ENCODE measurements around the gene NFIC.
"Not testable (repeated sequence)": the region's sequence is repeated elsewhere in the genome, so short reads cannot be mapped to it uniquely, and the experiment has no call there.

NFIC gene

DNA sequence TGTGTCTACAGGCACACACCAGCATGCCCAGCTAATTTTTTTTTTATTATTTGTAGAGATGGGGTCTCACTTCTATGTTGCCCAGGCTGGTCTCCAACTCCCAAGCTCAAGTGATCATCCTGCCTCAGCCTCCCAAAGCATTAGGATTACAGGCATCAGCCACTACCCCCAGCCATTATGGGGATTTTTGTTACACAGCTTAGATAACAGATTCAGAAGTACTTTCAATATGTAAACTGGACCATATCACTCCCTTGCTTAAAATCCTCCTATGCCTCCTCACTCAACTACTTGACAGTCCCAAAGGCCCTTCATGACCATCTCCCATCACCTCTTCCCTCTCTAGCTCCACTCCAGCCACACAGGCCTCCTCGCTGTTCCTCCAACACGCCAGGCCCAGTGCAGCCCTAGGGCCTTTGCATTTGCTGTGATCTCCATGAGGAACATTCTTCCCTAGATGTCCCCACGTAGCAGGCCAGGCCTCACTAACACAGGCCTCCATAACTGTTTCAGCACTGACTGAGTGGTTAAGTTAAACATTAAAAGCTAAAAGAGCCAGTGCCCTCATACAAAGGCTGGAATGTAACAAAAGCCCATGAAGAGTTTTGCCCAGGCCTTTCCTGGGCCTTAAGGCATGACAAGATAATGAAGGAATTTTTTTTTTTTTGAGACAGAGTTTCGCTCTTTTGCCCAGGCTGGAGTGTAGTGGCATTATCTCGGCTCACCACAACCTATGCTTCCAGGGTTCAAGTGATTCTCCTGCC is 131.6 kb downstream of the NFIC start:
- DNase-seq, result no peak

DNA sequence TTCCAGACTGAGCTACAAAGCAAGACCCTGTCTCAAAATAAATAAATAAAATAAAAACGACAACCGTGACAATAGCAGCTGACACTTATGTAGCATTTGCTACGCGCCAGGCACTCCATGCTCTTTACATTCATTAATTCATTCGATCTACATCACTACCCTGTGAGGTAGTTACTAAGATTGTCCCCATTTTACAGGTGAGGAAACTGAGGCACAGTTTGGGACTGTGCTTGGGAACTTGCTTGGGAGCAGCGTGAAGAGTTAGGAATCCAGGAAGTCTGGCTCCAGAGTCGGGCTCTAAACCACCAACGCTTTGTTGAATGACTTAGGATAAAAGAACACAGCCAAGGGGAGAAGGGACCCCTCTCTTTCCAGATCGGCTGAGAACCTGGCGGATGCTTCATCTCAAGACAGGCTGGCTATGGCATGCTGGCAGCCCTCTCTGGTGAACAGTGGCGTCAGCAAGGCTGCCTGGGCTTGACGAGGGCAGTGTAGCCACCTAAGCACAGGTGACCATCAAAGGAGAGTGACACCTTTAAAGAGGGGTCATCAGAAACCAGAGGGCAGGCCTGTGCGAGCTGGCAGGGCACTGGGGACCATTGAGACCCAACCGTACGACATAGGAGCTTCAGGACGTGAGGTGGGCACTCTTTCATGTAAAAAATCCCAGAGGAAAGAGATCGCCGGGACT is 133.5 kb downstream of the NFIC start:
- no peak for DNase-seq

DNA sequence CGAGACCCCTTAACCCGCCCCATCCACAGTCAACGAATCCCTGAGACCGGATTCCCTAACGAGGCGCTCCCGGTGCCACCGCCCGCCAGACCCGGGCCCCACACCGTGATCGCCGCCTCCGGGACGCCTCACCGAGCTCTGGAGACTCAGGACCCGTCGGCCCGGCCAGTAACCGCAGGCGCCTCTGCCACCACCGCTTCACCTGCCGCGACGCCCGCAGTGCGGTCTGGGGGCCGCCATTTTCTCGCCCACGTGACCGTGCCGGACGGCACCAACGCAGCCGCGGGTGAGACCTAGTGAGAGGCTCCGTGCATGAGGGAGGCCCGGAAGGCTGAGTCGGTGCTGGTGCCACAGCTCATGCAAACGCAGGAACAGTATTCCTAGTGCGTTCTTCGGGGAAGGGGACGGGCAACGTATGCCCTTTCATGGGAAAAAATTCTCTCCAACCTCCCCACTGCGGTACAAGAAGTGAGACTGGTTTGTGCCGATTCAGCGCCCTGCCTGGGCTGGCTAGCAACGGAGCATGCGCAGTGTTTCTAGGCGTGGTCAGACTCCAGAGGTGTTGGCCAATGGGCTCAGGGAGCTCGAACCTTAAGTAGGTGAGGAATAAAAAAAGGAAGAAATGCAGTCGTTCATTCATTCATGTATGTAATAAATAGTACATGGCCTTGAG is 134.2 kb downstream of the NFIC start, which contains the start of gene DOHH:
DOHH (minus strand) TSS at position 246 of the 673 bp plus-strand sequence. CDS start 3,860 bp downstream, outside the sequence.
- peak; percentile 95 for DNase-seq

DNA sequence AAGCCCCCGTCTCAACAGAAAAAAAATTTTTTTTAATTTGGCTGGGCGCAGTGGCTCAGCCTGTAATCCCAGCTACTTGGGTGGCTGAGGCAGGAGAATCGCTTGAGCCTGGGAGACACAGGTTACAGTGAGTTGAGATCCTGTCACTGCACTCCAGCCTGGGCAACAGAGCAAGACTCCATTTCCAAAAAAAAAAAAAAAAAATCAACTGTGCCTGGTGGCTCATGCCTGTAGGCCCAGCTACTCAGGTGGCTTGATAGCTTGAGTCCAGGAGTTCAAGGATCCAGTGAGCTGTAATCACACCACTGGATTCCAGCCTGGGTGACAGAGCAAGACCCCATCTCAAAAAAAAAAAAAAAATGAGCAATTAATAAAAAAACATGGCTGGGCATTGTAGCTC is 135.4 kb downstream of the NFIC start:
- no peak for DNase-seq

DNA sequence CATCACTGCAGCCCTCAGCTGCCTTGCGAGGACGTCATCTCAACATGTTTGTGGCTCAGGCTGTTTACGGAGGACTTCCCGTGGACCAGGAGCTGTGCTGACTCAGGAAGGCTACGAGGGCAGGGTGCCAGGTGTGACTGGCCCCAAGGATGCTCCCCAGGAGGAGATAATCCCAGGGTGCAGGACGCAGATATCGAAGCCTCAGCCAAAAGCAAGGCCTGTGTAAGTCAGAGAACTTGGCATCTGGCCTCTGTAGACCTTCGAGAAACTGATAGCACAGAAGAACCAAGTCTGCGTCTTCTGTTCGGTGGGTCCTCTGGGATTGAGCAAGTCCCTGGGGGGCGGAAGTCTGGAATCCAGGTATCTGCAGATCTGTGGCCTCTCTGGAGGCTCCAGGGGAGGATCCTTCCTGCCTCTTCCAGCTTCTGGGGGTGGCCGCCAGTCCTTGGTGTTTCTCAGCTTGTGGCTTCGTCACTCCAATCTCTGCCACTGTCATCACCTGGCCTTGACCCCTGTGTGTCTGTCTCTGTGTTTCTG is 136.7 kb downstream of the NFIC start:
- DNase-seq, result no peak

DNA sequence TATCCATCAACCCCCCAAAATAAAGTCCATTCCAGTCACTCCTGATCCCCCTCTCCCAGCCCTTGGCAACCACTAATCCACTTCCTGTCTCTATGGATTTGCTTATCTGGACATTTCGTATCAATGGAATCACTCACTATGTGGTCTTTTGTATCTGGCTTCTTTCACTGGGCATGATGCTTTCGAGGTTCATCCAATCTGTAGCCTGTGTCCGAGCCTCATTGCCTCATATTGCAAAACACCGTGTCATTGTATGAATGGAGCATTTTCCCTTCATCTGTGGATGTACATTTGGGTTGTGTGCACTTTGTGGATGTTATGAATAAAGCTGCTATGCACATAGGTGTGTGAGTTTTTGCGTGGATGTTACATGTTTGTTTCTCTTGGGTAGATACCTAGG is 138.4 kb downstream of the NFIC start:
- no peak for DNase-seq

DNA sequence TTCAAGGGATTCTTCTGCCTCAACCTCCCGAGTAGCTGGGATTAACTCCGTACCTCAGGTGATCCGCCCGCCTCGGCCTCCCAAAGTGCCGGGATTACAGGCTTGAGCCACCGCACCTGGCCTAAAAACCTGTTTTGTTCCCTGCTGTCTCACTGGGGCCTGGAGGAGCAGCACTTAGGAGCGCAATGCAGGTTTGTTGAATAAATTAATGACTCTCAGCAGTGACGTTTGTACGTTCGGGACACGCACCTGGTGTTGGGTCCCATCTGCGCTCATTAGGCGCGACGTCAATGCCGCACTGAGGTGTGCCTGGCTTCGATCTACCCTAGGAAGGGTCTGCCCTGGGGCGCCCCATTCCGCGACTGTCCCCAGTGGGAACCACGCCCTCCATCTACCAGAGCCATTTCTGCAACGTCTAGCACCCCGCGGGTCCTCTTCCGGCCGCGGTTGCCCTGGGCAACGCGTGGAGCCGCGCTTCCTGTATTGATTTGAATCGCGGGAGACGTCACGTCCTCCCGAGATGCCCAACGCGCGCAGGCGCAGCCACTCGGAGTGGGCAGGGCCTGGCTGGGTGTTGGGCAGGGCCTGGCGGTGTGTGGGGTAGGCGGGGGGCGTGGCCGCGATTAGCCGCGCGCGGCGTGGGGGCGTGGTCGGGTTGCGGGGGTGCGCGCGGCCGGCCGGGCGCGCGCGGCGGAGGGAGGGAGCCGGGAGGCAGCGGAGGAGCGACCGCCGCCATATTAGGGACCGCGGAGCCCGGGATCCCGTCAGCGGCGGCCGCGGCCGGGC is 139.4 kb downstream of the NFIC start, which contains the start of gene FZR1:
FZR1 (plus strand) TSS at position 714 of the 786 bp plus-strand sequence. CDS start 16,679 bp downstream, outside the sequence.
- DNase-seq, result peak; percentile 98

DNA sequence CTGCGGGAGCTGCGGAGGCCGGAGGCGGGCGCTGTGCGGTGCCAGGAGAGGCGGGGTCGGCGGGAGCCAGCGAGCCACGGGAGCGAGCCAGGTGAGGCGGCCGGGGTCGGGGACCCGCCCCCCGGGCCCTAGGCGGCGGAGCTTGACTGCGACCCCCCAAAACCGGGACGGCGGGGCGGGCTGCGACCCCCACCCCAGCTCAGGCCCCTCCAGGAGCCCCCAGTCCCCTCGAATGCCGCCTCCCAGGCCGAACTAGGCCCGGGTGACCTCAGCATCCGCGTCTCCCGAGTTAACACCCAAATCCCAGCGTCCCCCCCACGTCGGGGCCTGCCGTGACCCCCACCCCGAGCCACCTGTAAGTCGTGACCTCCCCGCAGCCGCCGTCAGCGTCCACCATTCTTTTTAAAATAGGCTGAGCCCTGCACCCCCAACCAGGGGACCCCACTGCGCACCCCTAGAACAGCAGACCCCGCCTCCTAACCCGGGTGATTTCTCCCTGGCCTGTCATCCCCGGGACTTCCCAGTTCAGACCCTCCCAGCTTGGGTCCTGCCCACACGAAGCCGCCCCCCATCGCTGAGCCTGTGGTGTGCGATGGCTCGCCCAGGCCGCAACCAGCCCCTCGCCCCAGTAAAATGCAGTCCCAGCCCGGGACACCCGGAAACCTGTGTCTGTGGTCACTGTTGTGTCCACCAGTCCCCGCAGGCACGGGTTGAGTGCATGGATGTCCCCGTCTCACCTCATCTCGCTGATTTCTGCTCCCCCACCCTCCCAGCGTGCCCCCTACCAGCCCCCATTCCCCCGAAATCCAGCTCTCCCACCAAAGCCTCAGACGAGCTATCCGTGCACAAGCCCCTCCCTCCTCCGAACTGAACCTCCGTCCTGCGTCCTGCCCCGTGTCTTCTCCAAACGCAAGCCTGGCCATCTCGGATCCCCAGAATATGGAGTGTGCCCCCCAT is 140.3 kb downstream of the NFIC start:
- no peak for DNase-seq

DNA sequence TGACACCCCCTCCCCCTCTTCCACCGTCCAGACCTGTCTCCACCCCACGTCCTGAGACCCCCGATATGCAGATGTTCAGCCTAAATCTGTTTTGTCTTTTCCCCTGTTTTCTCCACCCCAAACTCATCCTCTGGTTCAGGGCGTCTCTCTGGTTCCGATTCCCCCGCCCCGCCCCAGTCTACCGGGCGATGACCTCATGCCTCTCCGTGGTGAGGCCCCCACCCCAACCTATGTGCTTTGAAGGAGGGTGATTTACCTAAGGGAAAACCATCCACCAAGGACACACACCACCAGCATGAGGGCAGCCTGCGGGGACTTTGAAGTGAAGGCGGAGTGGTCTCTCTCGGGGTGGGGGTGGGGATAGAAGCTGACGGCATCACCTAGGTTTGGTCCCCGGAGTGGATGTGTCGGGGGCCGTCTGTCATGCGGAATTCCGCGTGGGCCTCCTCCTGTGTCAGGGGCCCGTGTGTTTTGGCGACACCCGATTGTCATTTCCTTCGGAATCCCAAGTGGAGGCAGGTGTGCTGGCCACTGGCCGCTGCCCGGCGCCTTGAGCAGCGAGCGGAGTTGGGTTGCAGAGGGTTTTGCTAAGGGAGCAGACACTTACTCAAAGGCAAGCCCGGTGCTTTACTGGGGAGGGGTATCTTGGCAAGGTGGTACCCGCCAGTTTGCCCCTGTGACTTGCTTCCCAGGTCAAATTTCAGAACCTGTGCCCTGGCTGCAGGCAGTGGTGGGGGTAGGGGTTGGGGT is 141.2 kb downstream of the NFIC start:
- peak; percentile 39 for DNase-seq

DNA sequence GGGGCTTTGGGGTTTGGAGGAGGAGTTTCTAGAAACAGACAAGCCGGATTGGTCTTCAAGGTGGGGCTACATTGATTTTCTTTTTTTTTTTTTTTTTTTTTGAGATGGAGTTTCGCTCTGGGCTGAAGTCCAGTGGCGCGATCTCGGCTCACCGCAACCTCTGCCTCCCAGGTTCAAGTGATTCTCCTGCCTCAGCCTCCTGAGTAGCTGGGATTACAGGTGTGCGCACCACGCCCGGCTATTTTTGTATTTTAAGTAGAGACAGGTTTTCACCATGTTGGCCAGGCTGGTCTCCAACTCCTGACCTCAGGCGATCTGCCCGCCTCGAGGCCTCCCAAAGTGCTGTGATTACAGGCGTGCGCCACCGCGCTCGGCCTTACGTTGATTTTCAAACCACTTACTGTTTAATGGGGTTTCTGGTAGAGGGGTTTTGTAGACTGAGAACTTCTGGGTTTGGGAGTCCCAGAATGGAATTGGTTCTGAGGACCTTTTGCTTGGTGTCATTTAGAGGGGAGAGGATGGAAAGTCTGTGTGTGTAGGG is 141.8 kb downstream of the NFIC start:
- not testable (repeated sequence) for DNase-seq

DNA sequence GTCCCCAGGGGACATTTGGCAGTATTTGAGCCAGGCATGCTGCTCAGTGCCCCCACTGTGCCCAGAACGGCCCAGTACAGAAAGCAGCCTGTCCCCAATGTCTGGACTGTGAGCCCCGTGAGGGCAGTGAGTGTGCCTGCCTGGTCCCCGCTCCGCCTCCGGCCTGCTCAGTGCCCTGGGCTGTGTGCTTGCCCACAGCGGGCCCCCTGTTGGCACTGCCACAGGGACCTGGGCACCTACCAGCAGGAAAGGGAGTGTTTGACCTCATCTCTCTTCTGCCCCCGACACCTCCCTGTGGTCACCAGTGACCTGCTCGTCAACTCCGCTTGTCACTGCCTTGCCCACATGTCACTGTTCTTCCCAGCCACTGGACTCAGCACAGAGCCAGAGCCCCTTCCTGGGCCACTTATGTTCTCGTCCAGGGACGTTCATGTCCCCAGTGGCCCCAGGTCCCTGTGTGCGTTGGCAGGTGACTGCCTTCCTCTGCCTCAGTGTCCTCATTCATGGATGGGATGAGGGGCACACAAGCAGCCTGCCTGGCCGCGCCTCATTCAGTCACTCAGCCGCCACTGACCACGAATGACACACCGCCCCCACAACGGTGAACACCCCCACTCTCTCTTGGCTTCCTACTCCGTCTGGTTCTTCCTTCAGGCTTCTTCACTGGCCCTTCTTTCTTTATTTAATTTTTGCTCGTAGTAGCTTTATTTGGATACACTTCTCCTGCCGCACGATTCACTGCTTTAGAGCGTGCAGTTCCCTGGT is 142.6 kb downstream of the NFIC start:
- no peak for DNase-seq

DNA sequence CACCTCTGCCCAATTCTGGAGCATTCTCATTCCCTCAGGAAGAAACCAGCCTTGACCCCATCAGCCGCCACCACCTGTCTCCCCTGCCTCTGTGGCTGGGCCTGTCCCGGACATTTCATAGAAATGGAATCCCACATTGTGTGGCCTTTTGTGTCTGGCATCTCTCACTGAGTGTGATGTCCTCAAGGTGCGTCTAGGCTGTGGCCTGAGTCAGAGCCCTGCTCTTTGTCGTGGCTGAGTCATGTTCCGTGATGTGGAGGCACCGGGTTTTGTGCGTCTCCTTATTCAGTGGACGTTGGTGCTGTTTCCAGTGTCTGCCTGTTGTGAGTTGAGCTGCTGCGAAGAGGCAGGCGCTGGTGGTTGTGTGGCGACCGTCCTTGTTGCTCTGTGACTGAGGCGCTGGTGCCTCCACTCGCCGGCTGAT is 143.2 kb downstream of the NFIC start:
- no peak for DNase-seq

DNA sequence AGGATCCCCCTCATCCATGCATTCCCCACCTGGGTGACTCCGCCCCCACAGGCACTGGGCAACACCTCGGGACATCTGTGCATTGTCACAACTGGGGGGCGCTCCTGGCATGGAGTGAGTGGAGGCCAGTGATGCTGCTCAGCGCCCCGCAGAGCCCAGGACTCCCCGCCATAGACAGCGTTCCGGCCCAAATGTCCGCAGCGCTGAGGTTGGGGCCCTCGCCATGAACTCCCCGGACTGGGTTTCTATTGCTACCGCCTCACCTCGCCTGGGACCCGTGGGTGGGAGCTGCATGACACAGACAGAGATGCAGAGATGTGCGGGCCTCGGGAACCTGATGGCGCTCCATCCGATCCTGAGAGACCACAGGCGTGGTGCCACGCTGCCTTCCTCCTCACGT is 144.3 kb downstream of the NFIC start:
- DNase-seq, result no peak

DNA sequence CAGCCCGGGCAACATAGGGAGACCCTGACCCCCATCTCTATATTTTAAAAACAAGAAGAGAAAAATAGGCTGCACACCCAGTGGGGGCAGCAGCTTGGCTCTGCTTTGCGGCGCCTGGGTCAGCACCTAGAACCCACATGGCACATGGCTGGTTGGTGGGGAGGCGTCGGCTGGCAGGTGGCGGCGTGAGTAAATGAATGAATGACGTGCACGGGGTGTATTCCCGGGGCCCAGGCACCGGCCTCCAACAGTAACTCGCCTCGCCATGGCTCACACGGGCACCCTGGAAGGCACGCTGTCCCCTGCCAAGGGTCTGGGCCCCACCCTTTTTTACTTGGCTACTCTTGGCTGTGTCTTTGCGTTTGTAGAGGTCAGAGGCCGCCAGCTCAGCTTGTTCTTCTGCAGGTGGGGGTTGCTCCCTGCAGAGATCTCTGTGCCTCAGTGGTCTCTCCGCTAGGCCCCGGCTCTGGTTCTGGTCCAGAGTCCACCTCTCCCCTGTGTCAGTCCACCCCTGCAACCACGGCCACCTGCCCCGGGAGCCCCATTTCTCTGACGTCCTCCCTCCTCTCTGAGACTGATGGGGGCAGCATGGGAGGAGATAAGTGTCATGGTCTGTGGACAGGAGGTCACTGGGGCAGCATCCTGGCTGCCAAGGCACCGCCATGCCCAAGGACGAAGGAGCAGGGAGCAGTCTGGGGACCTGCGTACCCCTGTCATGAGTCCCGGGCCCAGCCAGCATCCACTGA is 145.3 kb downstream of the NFIC start:
- DNase-seq, result no peak

DNA sequence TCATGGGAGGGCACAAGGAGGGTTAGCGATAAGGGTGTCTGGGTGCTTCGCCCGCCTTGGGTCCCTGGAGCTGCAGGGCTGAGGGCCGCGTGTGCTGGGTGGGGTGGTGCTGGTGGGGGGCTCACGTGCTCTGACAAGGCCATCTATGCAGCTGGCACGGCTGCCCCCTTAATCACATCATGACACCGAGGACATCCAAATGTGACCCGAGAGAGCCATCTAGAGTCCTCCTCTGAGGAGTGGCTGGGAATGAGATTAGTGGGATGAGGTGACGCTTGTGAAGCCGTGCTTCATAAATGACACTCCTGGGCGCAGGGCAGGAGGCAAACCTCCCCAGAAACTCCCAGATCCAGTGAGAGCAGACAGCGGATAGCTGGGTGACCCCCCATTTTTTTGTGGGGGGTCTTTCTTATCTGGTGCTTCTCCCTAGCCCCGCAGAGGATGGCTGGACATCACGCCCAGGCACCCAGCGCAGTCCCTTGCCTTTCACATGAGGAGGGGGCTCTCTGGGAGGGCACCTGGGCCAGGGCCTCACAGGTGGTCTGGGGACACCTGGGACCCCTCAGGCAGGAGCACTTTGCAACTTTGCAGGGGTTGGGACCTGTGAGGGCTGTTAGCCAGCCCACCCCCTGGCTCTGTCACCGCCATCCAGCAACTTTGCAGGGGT is 146.3 kb downstream of the NFIC start:
- DNase-seq, result no peak

DNA sequence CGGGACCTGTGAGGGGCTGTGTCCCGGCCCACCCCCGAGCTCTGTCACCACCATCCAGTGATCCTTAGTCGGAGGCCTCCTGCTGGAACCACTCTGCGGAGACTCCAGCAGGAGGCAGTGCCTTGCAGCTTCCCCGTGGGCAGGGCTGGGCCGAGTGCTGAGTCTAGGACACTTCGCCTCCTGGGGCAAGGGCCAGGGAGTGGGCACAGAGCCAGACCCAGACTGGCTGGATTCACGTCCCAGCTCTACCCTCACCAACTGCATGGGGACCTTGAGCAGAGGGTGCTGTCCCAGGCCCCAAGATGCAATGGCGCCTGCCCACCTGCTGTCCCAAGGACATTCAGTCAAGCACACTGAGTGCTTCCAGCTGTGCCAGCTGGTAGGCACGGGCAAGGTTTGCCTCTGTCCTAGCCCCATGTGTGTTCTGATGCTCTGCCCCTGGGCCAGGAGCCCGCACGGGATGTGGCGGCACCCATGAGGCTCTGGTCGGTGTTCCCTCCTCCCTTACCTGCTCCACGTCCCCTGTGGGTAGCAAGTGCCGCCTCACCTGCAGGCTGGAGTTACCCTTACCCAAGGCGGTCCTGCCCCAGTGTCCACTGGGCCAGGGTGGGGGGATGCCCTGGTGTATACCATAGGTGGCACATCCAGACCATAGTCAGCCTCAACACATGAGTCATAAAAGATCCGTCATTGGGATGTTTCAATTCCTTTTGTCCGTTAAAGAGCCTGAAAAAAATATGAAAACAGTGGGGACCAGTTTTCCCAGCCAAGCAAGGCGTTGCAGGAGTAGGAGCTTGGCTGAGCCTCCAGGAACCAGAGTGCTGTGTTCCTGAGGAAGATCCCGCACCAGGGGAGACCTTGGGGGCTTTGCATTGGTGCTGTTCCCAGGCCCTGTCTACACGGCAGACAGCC is 147.1 kb downstream of the NFIC start:
- DNase-seq, result no peak

DNA sequence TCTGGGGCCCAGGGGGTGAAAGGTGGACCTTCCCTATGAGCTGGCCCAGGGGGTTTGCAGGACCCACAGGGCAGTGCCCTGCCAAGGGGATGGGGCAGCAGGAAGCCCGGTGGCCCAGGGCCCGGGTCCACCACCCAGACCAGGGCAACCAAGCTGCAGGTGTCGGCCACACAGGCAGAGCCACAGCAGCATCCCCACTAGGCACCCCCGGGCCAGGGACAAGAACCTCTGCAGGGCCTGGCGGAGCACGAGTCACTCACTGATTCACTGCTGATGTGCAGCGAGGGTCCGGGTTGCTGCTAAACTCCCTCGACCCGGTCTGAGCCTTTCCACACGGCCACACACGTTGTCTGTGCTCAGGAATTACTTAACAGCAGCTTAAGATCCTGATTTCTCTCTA is 148.5 kb downstream of the NFIC start:
- no peak for DNase-seq
